ENCODE measurements around the gene LRP5. TPM values are rescaled to one million over a fixed set of nuclear protein-coding genes. Genes with fewer than 3 reads are reported as not detected.

LRP5 gene
- total and polyA plus RNA-seq, 5 donors from 2014 or later = 0.22 to 1.3 (median 0.79) TPM; not detected in 1

DNA sequence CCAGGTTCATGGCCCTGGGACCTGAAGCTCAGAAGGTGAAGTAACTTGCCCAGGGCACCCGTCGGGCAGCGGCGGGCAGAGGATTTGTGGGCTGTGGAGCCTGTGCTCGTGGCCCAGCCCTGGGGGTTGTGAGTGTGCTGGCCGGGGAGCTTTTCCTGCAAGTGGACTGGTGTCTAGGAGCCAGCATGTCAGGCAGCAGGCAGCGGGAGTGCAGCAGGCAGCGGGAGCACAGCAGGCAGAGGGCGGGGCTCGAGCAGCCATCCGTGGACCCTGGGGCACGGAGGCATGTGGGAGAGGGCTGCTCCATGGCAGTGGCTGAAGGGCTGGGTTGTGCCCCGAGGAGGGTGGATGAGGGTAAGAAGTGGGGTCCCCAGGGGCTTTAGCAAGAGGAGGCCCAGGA, 75.4 kb downstream of the LRP5 start:
- Histone ChIP-seq H3K4me3 (ENCODE audit: low read depth, low read length) (no peak overlapping the region), H3K36me3 (ENCODE audit: control insufficient read depth, insufficient read depth, low read length) (no peaks in the 10 kb centered on the region), H3K9me3 (ENCODE audit: control insufficient read depth in 2 of 2, low read length in 2 of 2) (no peaks in the 10 kb centered on the region), H3K27ac (ENCODE audit: insufficient read depth, low read length, poor library complexity, severe bottlenecking) (no peak overlapping the region), H3K4me1 (ENCODE audit: control insufficient read depth, insufficient read depth, low read length, poor library complexity, severe bottlenecking) (no peaks in the 10 kb centered on the region), H3K27me3 (ENCODE audit: control insufficient read depth, insufficient read depth, low read length) (no peaks in the 10 kb centered on the region)
- H3K9me3 Mint-ChIP-seq = no peaks in the 10 kb centered on the region
- peaks cover 0 to 2% (median 0%) of the 10 kb centered on the region in 4 donors for H3K4me1 Mint-ChIP-seq
- no peak overlapping the region for H3K4me3 Mint-ChIP-seq
- H3K36me3 Mint-ChIP-seq = peaks cover 3% of the 10 kb centered on the region
- H3K27ac Mint-ChIP-seq = no peak overlapping the region
- H3K27me3 Mint-ChIP-seq = no peaks in the 10 kb centered on the region
- ATAC-seq (ENCODE audit: low read depth in 2 of 2) = no peak
- no peak for DNase-seq

DNA sequence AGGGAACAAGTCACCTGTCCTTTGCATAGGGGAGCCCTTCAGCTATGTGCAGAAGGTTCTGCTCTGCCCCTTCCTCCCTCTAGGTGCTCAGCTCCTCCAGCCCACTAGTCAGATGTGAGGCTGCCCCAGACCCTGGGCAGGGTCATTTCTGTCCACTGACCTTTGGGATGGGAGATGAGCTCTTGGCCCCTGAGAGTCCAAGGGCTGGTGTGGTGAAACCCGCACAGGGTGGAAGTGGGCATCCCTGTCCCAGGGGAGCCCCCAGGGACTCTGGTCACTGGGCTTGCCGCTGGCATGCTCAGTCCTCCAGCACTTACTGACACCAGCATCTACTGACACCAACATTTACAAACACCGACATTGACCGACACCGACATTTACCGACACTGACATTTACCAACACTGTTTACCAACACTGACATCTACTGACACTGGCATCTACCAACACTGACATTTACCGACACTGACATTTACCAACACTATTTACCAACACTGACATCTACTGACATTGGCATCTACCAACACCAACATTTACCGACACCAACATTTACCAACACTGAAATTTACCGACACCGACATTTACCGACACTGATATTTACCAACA, 76.3 kb downstream of the LRP5 start:
- no peaks in the 10 kb centered on the region for H3K9me3 Mint-ChIP-seq
- H3K4me3 Mint-ChIP-seq = no peak overlapping the region
- Histone ChIP-seq H3K36me3 (ENCODE audit: control insufficient read depth, insufficient read depth, low read length) (no peaks in the 10 kb centered on the region), H3K9me3 (ENCODE audit: control insufficient read depth in 2 of 2, low read length in 2 of 2) (no peaks in the 10 kb centered on the region), H3K27ac (ENCODE audit: insufficient read depth, low read length, poor library complexity, severe bottlenecking) (no peak overlapping the region), H3K4me1 (ENCODE audit: control insufficient read depth, insufficient read depth, low read length, poor library complexity, severe bottlenecking) (no peaks in the 10 kb centered on the region), H3K4me3 (ENCODE audit: low read depth, low read length) (no peak overlapping the region), H3K27me3 (ENCODE audit: control insufficient read depth, insufficient read depth, low read length) (no peaks in the 10 kb centered on the region)
- H3K36me3 Mint-ChIP-seq = peaks cover 6% of the 10 kb centered on the region
- ATAC-seq (ENCODE audit: low read depth in 2 of 2) (no peak), DNase-seq (no peak)
- peaks cover 0 to 2% (median 0%) of the 10 kb centered on the region in 4 donors for H3K4me1 Mint-ChIP-seq
- no peaks in the 10 kb centered on the region for H3K27me3 Mint-ChIP-seq
- no peak overlapping the region for H3K27ac Mint-ChIP-seq

DNA sequence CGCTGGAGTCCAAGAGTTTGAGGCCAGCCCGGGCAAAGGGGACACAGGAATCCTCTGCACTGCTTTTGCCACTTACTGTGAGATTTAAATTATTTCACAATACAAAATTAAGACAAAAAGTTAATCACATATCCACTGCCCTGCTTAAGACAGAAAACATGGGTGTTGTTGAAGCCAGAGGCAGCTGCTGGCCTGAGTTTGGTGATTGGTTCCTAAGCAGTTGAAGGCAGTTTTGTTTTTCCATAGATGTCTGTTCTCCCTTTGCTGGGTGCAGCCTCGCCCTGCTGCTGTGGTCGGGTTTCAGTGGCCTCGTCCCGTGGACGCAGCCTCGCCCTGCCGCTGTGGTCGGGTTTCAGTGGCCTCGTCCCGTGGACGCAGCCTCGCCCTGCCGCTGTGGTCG, 77.9 kb downstream of the LRP5 start:
- no peak for ATAC-seq (ENCODE audit: low read depth in 2 of 2)
- no peaks in the 10 kb centered on the region for H3K27me3 Mint-ChIP-seq

DNA sequence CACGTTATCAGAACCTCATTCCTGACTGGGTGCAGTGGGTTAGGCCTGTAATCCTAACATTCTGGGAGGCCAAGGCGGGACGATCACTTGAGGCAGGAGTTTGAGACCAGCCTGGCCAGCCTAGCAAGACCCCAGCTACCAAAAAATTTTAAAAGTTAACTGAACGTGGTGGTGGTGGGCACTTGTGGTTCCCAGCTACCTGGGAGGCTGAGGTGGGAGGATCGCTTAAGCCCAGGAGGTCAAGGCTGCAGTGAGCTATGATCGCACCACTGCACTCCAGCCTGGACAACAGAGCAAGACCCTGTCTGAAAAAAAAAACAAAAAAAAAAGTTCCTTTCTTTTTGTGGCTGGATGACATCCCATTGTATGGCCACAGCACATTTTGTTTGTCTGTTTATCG, 80.4 kb downstream of the LRP5 start:
- H3K9me3 Mint-ChIP-seq = no peaks in the 10 kb centered on the region
- Histone ChIP-seq H3K9me3 (ENCODE audit: control insufficient read depth in 2 of 2, low read length in 2 of 2) (no peaks in the 10 kb centered on the region), H3K36me3 (ENCODE audit: control insufficient read depth, insufficient read depth, low read length) (no peaks in the 10 kb centered on the region), H3K4me3 (ENCODE audit: low read depth, low read length) (no peak overlapping the region), H3K27ac (ENCODE audit: insufficient read depth, low read length, poor library complexity, severe bottlenecking) (no peak overlapping the region), H3K27me3 (ENCODE audit: control insufficient read depth, insufficient read depth, low read length) (no peaks in the 10 kb centered on the region), H3K4me1 (ENCODE audit: control insufficient read depth, insufficient read depth, low read length, poor library complexity, severe bottlenecking) (no peaks in the 10 kb centered on the region)
- H3K4me3 Mint-ChIP-seq = no peak overlapping the region
- H3K4me1 Mint-ChIP-seq = no peaks in the 10 kb centered on the region
- peaks cover 6% of the 10 kb centered on the region for H3K36me3 Mint-ChIP-seq
- ATAC-seq (ENCODE audit: low read depth in 2 of 2) = no peak
- no peak overlapping the region for H3K27ac Mint-ChIP-seq
- no peaks in the 10 kb centered on the region for H3K27me3 Mint-ChIP-seq
- no peak for DNase-seq

More for the DNA sequence above, 77.9 kb downstream of the LRP5 start:
- no peaks in the 10 kb centered on the region for H3K9me3 ChIP-seq (ENCODE audit: control insufficient read depth in 2 of 2, low read length in 2 of 2)
- H3K4me3 Mint-ChIP-seq = no peak overlapping the region
- DNase-seq = no peak
- no peak overlapping the region for H3K4me3 ChIP-seq (ENCODE audit: low read depth, low read length)
- peaks cover 6% of the 10 kb centered on the region for H3K36me3 Mint-ChIP-seq
- H3K4me1 ChIP-seq (ENCODE audit: control insufficient read depth, insufficient read depth, low read length, poor library complexity, severe bottlenecking) = no peaks in the 10 kb centered on the region
- no peaks in the 10 kb centered on the region for H3K36me3 ChIP-seq (ENCODE audit: control insufficient read depth, insufficient read depth, low read length)
- H3K27ac Mint-ChIP-seq = no peak overlapping the region
- H3K27me3 ChIP-seq (ENCODE audit: control insufficient read depth, insufficient read depth, low read length) = no peaks in the 10 kb centered on the region
- no peaks in the 10 kb centered on the region for H3K9me3 Mint-ChIP-seq
- no peak overlapping the region for H3K27ac ChIP-seq (ENCODE audit: insufficient read depth, low read length, poor library complexity, severe bottlenecking)
- no peaks in the 10 kb centered on the region for H3K4me1 Mint-ChIP-seq

DNA sequence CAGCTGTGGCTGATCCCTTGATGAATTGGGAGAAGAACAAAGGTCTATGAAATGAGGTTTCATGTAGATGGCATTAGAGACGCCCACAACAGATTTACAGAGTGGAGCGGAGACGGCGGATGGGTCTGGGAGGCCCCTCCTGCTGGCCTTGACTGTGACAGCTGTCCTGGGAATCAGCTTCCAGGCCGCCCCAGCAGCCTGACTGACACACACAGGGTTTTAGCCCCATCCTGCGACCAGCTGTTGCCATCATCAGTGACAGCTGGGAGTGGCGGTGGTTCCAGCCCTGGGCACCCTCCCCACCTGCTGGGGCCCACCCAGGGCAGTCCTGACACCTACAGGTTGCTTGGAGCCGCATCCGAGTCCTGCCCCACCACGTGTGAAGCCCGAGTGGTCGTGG, 84.1 kb downstream of the LRP5 start:
- Mint-ChIP-seq H3K9me3 (no peaks in the 10 kb centered on the region), H3K27me3 (no peaks in the 10 kb centered on the region), H3K27ac (no peak overlapping the region), H3K36me3 (peaks cover 6% of the 10 kb centered on the region), H3K4me3 (no peak overlapping the region), H3K4me1 (no peaks in the 10 kb centered on the region)
- Histone ChIP-seq H3K4me3 (ENCODE audit: low read depth, low read length) (no peak overlapping the region), H3K36me3 (ENCODE audit: control insufficient read depth, insufficient read depth, low read length) (no peaks in the 10 kb centered on the region), H3K27ac (ENCODE audit: insufficient read depth, low read length, poor library complexity, severe bottlenecking) (no peak overlapping the region), H3K27me3 (ENCODE audit: control insufficient read depth, insufficient read depth, low read length) (no peaks in the 10 kb centered on the region), H3K9me3 (ENCODE audit: control insufficient read depth in 2 of 2, low read length in 2 of 2) (no peaks in the 10 kb centered on the region), H3K4me1 (ENCODE audit: control insufficient read depth, insufficient read depth, low read length, poor library complexity, severe bottlenecking) (no peaks in the 10 kb centered on the region)
- ATAC-seq (ENCODE audit: low read depth in 2 of 2) = no peak
- DNase-seq = no peak

DNA sequence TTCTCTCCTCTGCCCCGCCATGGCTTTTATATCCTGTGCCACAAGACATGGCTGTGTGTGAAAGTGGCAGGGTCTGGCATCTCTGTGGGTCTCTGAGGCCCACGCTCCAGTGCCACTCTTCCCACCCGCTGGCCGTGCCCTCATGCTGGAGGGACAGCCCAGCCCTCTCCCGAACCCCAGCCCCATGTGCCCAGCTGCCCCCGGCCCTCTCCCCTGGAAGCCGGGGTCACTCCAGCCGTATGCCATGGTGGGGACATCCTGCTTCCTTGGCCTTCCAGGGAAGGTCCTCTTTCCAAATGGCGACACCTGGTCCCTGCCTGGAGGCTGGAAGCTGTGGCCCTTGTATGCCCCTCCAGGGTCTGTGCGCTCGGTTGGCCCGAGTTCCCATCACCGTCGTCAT, 84.9 kb downstream of the LRP5 start:
- no peak for DNase-seq
- Histone ChIP-seq H3K9me3 (ENCODE audit: control insufficient read depth in 2 of 2, low read length in 2 of 2) (no peaks in the 10 kb centered on the region), H3K4me3 (ENCODE audit: low read depth, low read length) (no peak overlapping the region), H3K27ac (ENCODE audit: insufficient read depth, low read length, poor library complexity, severe bottlenecking) (no peak overlapping the region), H3K4me1 (ENCODE audit: control insufficient read depth, insufficient read depth, low read length, poor library complexity, severe bottlenecking) (no peaks in the 10 kb centered on the region), H3K27me3 (ENCODE audit: control insufficient read depth, insufficient read depth, low read length) (no peaks in the 10 kb centered on the region), H3K36me3 (ENCODE audit: control insufficient read depth, insufficient read depth, low read length) (no peaks in the 10 kb centered on the region)
- H3K27ac Mint-ChIP-seq = no peak overlapping the region
- no peaks in the 10 kb centered on the region for H3K9me3 Mint-ChIP-seq
- no peak overlapping the region for H3K4me3 Mint-ChIP-seq
- no peak for ATAC-seq (ENCODE audit: low read depth in 2 of 2)
- H3K4me1 Mint-ChIP-seq = no peaks in the 10 kb centered on the region
- H3K36me3 Mint-ChIP-seq = peaks cover 6% of the 10 kb centered on the region
- no peaks in the 10 kb centered on the region for H3K27me3 Mint-ChIP-seq

DNA sequence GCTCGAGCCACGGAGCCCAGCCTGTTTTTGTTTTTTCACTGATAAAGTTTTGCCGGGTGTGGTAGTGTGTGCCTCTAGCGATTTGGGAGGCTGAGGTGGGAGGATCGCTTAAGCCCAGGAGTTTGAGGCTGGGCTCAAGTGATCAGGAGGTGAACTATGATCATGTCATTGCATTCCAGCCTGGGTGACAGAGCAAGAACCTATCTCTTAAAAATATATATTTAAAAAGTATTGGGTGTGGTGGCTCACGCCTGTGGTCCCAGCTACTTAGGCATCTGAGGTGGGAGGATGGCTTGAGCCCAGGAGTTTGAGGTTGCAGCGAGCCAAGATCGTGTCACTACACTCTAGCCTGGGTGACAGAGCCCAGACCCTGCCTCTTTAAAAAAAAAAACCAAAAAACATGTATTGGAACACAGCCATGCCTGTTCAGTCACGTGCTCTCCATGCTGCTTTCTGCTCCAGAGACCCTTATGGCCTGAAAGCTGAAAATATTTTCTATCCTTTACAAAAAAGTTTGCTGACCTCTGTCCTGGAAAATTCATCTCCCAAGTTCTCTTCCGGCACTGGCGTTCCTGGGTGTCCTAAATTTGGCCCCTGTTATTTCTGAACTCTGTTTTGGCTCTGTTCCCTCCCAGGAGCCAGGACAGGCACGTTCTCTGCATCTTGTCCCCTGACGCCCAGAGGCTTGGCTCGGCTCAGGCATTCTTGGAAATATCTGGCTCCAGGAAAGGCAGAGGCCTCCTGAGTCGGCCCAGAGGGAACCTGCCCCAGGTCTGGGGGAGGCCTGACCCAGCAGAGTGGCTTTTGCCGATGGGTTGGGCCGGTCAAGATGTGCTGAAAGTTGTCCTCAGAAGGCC, 86.8 kb downstream of the LRP5 start:
- no peak for ATAC-seq (ENCODE audit: low read depth in 2 of 2)
- no peak for DNase-seq
- Histone ChIP-seq H3K36me3 (ENCODE audit: control insufficient read depth, insufficient read depth, low read length) (no peaks in the 10 kb centered on the region), H3K9me3 (ENCODE audit: control insufficient read depth in 2 of 2, low read length in 2 of 2) (no peaks in the 10 kb centered on the region), H3K27ac (ENCODE audit: insufficient read depth, low read length, poor library complexity, severe bottlenecking) (no peak overlapping the region), H3K4me3 (ENCODE audit: low read depth, low read length) (no peak overlapping the region), H3K4me1 (ENCODE audit: control insufficient read depth, insufficient read depth, low read length, poor library complexity, severe bottlenecking) (no peaks in the 10 kb centered on the region), H3K27me3 (ENCODE audit: control insufficient read depth, insufficient read depth, low read length) (no peaks in the 10 kb centered on the region)
- Mint-ChIP-seq H3K27ac (no peak overlapping the region), H3K4me1 (no peaks in the 10 kb centered on the region), H3K36me3 (no peaks in the 10 kb centered on the region), H3K27me3 (no peaks in the 10 kb centered on the region), H3K9me3 (no peaks in the 10 kb centered on the region), H3K4me3 (no peak overlapping the region)

DNA sequence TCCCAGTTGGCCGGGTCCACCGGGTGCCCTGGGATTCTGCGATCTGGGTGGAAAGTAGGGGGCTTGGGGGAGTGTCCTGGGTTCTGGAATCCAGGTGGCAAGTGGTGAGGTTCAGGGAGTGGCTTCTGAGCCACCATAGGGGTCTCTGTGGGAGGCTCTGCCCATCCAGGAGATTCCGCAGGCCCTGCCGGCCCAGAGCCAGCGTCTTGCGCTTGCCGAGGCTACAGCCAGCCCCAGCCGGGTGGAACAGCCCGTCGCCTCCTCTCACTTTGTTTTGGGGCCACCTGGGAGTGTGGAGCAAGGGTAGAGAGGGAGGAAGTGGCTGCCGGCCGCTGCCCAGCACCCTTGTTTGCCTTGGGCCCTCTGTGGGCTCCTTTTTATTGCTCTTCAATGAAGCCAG, 87.5 kb downstream of the LRP5 start:
- no peak for ATAC-seq (ENCODE audit: low read depth in 2 of 2)
- H3K27ac Mint-ChIP-seq = no peak overlapping the region
- H3K27ac ChIP-seq (ENCODE audit: insufficient read depth, low read length, poor library complexity, severe bottlenecking) = no peak overlapping the region
- H3K4me1 ChIP-seq (ENCODE audit: control insufficient read depth, insufficient read depth, low read length, poor library complexity, severe bottlenecking) = no peaks in the 10 kb centered on the region
- DNase-seq = no peak
- no peaks in the 10 kb centered on the region for H3K27me3 ChIP-seq (ENCODE audit: control insufficient read depth, insufficient read depth, low read length)
- H3K36me3 Mint-ChIP-seq = no peaks in the 10 kb centered on the region
- H3K9me3 Mint-ChIP-seq = no peaks in the 10 kb centered on the region
- H3K4me3 ChIP-seq (ENCODE audit: low read depth, low read length) = no peak overlapping the region
- H3K9me3 ChIP-seq (ENCODE audit: control insufficient read depth in 2 of 2, low read length in 2 of 2) = no peaks in the 10 kb centered on the region
- no peak overlapping the region for H3K4me3 Mint-ChIP-seq
- no peaks in the 10 kb centered on the region for H3K27me3 Mint-ChIP-seq
- H3K36me3 ChIP-seq (ENCODE audit: control insufficient read depth, insufficient read depth, low read length) = no peaks in the 10 kb centered on the region
- H3K4me1 Mint-ChIP-seq = no peaks in the 10 kb centered on the region
